HFF-Myc (cell line): ENCODE data around the gene OR5D13.

Source experiments
- DNase-seq: peaks from one replicate; pipeline ENCODE4 v3.0.0-alpha.2; 2011; ENCODE audit warnings: low read depth; ENCODE audit errors: extremely low read depth
- H3K4me3 ChIP-seq: replicated peaks from 2 replicates; pipeline ENCODE4 v1.5.1; 2011; ENCODE audit warnings: low read depth, mild to moderate bottlenecking, control low read depth, low read length
- CTCF ChIP-seq: IDR thresholded peaks from 2 replicates; pipeline ENCODE4 v1.5.1; 2012; ENCODE audit warnings: mild to moderate bottlenecking, low read depth, low read length, control low read depth; ENCODE audit errors: missing control alignments

OR5D13 gene

GRCh38 chr11:55773138-55773537, at the start of gene OR5D13:
Gene OR5D13, plus strand, starts transcription at chr11:55773438. Its CDS starts 0 bp downstream, at chr11:55773438.
- no peak within 1 kb of the TSS for H3K4me3 ChIP-seq
- no peak for DNase-seq
- TF ChIP-seq CTCF = no peak

- H3K4me3 ChIP-seq = no peak overlapping the region
- DNase-seq = no peak
- no peak for TF ChIP-seq CTCF
Measured at GRCh38 chr11:55726715-55727324, 46.4 kb upstream of the OR5D13 start.

DNA sequence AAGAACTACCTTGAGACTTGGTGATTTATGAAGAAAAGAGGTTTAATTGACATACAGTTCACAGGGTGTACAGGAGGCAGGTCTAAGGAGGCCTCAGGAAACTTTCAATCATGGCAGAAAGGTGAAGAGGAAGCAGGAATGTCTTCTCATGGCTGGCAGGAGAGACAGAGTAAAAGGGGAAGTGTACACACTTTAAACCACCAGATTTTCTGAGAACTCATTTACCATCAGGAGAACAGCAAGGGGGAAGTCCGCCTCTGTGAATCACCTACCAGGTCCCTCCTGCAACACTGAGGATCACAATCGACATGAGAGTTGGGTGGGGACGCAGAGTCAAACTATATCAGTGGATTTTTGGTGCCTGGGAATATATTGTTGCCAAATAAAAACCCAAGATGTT, 40.3 kb upstream of the OR5D13 start:
- no peak overlapping the region for H3K4me3 ChIP-seq
- TF ChIP-seq CTCF = no peak
- no peak for DNase-seq

DNA sequence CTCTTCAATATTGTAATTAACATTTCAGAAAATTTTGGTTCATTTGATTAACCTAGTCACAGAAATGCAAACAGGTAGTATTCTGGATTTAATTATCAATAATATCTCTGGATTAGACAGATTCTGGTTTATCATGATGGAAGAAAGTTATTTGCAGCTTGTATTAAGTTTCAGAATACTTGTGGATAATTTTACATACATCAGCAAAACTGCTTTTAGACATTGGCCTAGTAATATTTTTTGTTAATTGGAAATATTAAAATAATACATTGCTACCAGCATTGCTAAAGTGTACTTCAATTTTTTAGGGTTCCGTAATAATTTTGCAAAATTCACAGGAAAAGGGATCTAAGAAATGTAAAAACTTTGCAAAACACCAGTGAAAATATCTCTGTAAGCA, 18.4 kb downstream of the OR5D13 start:
- H3K4me3 ChIP-seq = no peak overlapping the region

DNA sequence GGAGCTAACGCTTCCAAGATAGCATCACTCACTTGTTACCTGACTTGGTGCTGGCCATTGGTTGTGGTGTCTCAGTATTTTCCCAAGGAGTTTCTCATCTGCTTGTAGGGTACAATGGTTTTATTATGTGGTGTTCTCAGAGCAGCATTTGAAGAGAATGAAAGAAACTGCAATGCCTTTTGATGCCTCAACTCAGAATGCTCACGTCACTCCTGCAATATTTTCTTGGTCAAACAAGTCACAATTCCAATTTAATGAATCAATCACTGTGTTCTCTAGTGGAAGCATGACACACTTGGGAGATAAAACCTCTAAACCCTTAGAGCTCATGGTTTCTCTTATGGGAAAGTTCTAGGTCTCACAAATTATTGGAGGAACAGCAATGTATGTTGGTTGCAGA, 20.1 kb downstream of the OR5D13 start:
- no peak overlapping the region for H3K4me3 ChIP-seq
- DNase-seq = no peak
- TF ChIP-seq CTCF = no peak

More for the DNA sequence above, 18.4 kb downstream of the OR5D13 start:
- TF ChIP-seq CTCF = no peak
- no peak for DNase-seq

DNA sequence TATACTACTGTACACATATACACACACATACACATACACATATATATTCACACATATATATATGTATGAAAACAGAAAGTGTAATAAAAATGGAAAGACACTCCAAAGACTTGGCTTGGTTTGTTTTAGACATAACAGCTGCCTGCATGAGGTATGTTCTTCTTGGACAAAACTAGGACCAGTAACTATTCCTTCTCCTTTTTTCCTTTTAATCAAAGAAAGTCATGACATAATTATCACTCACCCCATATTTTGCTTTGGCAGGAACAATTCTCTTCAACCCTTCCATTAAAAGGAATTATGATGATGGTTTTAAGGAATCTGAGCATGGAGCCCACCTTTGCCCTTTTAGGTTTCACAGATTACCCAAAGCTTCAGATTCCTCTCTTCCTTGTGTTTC, 22.0 kb downstream of the OR5D13 start, which contains the start of gene OR5D14:
TSS of gene OR5D14 (plus strand) at position 301 of the 400 bp plus-strand sequence. CDS start at position 301, 0 bp downstream.
- H3K4me3 ChIP-seq = no peak within 1 kb of the TSS
- no peak for DNase-seq
- TF ChIP-seq CTCF = no peak

GRCh38 chr11:55806248-55806647, 33.0 kb downstream of the OR5D13 start:
- H3K4me3 ChIP-seq = no peak overlapping the region
- TF ChIP-seq CTCF = no peak
- no peak for DNase-seq
